ENCODE measurements around the gene TOMT. TPM values are rescaled to one million over a fixed set of nuclear protein-coding genes. Genes with fewer than 3 reads are reported as not detected.

TOMT gene
- total and polyA plus RNA-seq, 2 of the 13 experiments (the other 11 are each of a cell fraction or from before 2014, with no cell fraction given): not detected

- TF ChIP-seq HINFP (CRISPR knock-in tag; IDR thresholded peaks at IDR 0.05; ENCODE audit: low read depth) (no peak), GABPA (IDR thresholded peaks at IDR 0.05; ENCODE audit: low read depth, low read length) (no peak), GABPA (CRISPR knock-in tag; IDR thresholded peaks at IDR 0.05; ENCODE audit: low read depth) (no peak), ZFP37 (CRISPR knock-in tag; IDR thresholded peaks at IDR 0.05; ENCODE audit: borderline replicate concordance) (no peak), MTERF4 (CRISPR knock-in tag; IDR thresholded peaks at IDR 0.05) (no peak), CENPT (CRISPR knock-in tag; IDR thresholded peaks at IDR 0.05; ENCODE audit: low read depth) (no peak), POLR2A (IDR thresholded peaks at IDR 0.05; ENCODE audit: insufficient read depth in 1 of 2, low read depth in 2 of 2, low read length in 2 of 2) (peak in 1 of 2 experiments; percentile 20; a peak in 1 of 4 replicates), PRPF4 (IDR thresholded peaks at IDR 0.05; ENCODE audit: low read depth, low read length, poor library complexity, severe bottlenecking) (no peak), ZBED4 (CRISPR knock-in tag; IDR thresholded peaks at IDR 0.05; ENCODE audit: borderline replicate concordance) (no peak), ZNF431 (CRISPR knock-in tag; IDR thresholded peaks at IDR 0.05; ENCODE audit: borderline replicate concordance, low read depth) (no peak), ZFP36 (IDR thresholded peaks at IDR 0.05; ENCODE audit: borderline replicate concordance, low read depth, low read length, partially characterized antibody) (no peak), ZNF224 (CRISPR knock-in tag; IDR thresholded peaks at IDR 0.05) (no peak), TMF1 (CRISPR knock-in tag; IDR thresholded peaks at IDR 0.05; ENCODE audit: low read depth) (no peak), TEAD3 (CRISPR knock-in tag; optimal IDR thresholded peaks at IDR 0.05; ENCODE audit: borderline replicate concordance) (no peak), USF2 (IDR thresholded peaks at IDR 0.05; ENCODE audit: low read depth, low read length) (no peak), USF2 (CRISPR knock-in tag; IDR thresholded peaks at IDR 0.05; ENCODE audit: borderline replicate concordance) (no peak), ZIK1 (CRISPR knock-in tag; IDR thresholded peaks at IDR 0.05; ENCODE audit: borderline replicate concordance, low read depth) (no peak), GLMP (CRISPR knock-in tag; IDR thresholded peaks at IDR 0.05; ENCODE audit: borderline replicate concordance) (no peak), SUZ12 (IDR thresholded peaks at IDR 0.05; ENCODE audit: low read depth, low read length) (no peak), ZNF124 (CRISPR knock-in tag; IDR thresholded peaks at IDR 0.05) (no peak)
These were observed 14.4 kb upstream of the TOMT start (continued) for GRCh38 chr11:72091292-72091691.

All from HepG2 (cell line).